ENCODE measurements around the gene NDUFS5.
"Not testable (repeated sequence)": the region's sequence is repeated elsewhere in the genome, so short reads cannot be mapped to it uniquely, and the experiment has no call there.

NDUFS5 gene

DNA sequence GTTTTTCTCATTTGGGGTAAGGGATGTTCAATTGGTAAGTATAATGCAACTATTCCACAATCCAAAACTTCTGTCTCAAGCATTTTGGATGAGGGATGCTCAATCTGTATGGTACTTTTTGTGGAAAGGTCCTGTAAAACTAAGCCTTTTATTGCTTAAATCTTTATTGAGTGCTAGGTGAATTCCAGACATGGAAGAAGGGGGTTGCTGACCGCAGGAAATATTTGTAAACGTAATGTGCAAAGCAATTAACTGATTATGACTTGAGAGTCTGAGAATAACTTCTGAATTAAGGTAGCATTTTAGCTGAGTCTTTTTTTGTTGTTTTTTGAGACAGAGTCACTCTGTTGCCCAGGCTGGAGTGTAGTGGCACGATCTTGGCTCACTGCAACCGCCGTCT lies 32.0 kb upstream of the NDUFS5 start:
- Histone ChIP-seq H3K36me3 (ENCODE audit: control insufficient read depth in 2 of 2, insufficient read depth in 2 of 2, low read length in 2 of 2) (peaks cover 0 to 16% of the 10 kb centered on the region in 2 donors), H3K9ac (ENCODE audit: low read depth in 1 of 2, low read length in 2 of 2) (no peak overlapping the region), H3K4me1 (ENCODE audit: control insufficient read depth in 2 of 2, insufficient read depth in 2 of 2, low read length in 2 of 2) (peaks cover 11 to 12% of the 10 kb centered on the region in 2 donors), H3K27me3 (ENCODE audit: control insufficient read depth in 2 of 2, insufficient read depth in 2 of 2, low read length in 2 of 2) (no peaks in the 10 kb centered on the region), H3K27ac (ENCODE audit: low read depth in 2 of 2, low read length in 2 of 2) (no peak overlapping the region), H3K9me3 (ENCODE audit: control insufficient read depth in 2 of 2, low read length in 2 of 2) (no peaks in the 10 kb centered on the region), H3K4me3 (ENCODE audit: low read length in 2 of 2) (no peak overlapping the region)

DNA sequence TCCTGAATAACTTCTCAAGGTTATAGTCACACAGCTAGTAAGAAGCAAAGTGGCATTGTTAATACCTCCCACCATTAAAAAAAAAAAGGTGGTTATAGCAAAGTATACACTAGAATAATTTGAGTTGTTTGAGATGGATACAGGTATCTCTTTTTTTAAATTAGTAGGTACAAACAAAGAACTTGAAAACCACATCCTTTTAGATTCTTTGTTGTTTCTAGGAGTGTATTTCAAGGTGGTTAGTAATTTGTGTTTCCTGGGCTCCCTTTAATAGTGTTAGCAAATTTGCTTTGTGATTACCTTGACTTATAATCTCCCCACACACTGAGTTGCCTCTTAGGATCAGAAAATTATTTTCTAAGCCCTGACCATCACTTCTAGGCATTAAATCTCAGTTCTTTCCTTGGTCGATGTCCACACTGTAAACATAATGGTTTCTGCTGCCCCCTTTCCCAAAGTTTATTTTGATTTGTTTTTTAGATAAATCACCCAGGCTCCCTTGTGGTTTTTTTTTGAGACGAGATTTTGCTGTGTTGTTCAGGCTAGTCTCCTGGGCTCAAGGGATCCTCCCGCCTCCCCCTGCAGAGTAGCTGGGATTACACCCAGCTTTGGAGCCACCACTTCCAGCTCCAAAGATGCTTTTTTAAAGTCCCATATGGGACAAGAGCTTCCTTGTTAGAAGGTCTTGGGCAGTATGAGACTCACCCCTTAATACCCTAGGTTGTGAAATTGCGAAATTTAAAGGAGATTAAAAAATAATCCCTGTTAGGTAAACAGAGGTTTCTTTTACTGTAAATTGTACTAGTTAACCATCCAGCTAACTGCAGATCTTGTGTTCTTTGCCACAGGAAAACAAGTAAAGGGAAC lies 28.9 kb upstream of the NDUFS5 start:
- Histone ChIP-seq H3K27ac (ENCODE audit: low read depth in 2 of 2, low read length in 2 of 2) (no peak overlapping the region), H3K27me3 (ENCODE audit: control insufficient read depth in 2 of 2, insufficient read depth in 2 of 2, low read length in 2 of 2) (no peaks in the 10 kb centered on the region), H3K9ac (ENCODE audit: low read depth in 1 of 2, low read length in 2 of 2) (no peak overlapping the region), H3K9me3 (ENCODE audit: control insufficient read depth in 2 of 2, low read length in 2 of 2) (no peaks in the 10 kb centered on the region), H3K4me3 (ENCODE audit: low read length in 2 of 2) (no peak overlapping the region), H3K36me3 (ENCODE audit: control insufficient read depth in 2 of 2, insufficient read depth in 2 of 2, low read length in 2 of 2) (peaks cover 9 to 41% of the 10 kb centered on the region in 2 donors), H3K4me1 (ENCODE audit: control insufficient read depth in 2 of 2, insufficient read depth in 2 of 2, low read length in 2 of 2) (peaks cover 9 to 11% of the 10 kb centered on the region in 2 donors)

DNA sequence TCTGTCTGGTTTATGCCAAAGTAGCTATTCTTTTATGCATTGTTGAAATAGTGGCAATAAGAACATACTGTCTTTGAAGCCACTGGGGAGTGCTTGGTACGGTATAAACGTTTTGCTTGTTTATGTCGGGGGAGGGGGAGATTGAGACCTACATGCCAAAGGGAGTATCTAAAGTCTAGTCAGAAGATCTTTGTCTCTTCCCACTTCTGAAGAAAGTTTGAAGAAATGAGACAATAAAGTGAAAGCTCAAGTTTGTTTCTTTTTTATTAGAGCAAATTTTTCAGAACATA lies 28.3 kb upstream of the NDUFS5 start:
- H3K36me3 ChIP-seq (ENCODE audit: control insufficient read depth in 2 of 2, insufficient read depth in 2 of 2, low read length in 2 of 2), result peaks cover 12 to 45% of the 10 kb centered on the region in 2 donors
- H3K4me3 ChIP-seq (ENCODE audit: low read length in 2 of 2), result no peak overlapping the region
- no peaks in the 10 kb centered on the region for H3K27me3 ChIP-seq (ENCODE audit: control insufficient read depth in 2 of 2, insufficient read depth in 2 of 2, low read length in 2 of 2)
- H3K9ac ChIP-seq (ENCODE audit: low read depth in 1 of 2, low read length in 2 of 2), result no peak overlapping the region
- H3K4me1 ChIP-seq (ENCODE audit: control insufficient read depth in 2 of 2, insufficient read depth in 2 of 2, low read length in 2 of 2), result peaks cover 3 to 5% of the 10 kb centered on the region in 2 donors
- H3K9me3 ChIP-seq (ENCODE audit: control insufficient read depth in 2 of 2, low read length in 2 of 2), result no peaks in the 10 kb centered on the region
- H3K27ac ChIP-seq (ENCODE audit: low read depth in 2 of 2, low read length in 2 of 2), result no peak overlapping the region

DNA sequence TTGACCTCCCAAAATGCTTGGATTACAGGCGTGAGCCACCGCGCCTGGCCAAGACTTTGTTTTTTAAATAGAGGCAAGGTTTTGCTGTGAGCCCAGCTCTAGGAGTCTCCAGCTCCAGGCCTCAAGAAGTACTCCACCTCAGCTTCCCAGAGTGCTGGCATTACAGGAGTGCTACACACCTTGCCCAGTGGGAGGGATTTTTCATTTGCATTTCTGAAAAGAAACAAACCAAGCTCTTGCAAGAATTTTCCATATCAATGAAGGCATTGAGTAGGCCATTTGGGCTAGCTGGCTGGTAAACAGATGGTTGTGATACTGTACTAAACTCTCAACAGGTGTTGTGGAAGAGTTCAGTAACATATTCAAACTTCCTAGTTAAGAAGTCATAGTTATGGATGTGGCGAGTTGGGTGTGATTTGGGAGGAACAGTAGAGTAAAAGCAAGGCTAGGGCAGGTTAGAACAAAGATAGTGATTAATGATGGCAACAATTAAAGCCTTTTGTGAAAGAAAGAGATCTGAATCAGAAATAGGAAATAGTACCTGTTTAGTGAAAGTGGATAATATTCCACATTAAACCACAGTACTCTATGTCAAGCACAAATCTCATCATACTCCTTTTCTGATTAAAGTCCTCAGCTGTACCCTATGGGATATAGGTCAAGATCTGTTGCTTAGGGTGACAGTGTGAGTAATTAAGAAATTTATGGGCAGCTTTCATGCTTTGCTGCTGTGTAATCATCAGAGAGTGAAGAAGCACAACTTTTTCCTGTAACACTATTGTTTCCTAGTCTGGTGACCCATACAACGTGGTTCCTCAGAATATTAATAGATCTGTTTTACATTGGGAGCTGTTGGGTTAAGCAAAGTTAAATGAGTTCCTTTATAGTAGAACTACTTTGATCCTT lies 24.4 kb upstream of the NDUFS5 start:
- H3K4me1 ChIP-seq (ENCODE audit: control insufficient read depth in 2 of 2, insufficient read depth in 2 of 2, low read length in 2 of 2), result peaks cover 0 to 2% of the 10 kb centered on the region in 2 donors
- H3K27ac ChIP-seq (ENCODE audit: low read depth in 2 of 2, low read length in 2 of 2), result no peak overlapping the region
- peaks cover 36 to 76% of the 10 kb centered on the region in 2 donors for H3K36me3 ChIP-seq (ENCODE audit: control insufficient read depth in 2 of 2, insufficient read depth in 2 of 2, low read length in 2 of 2)
- H3K9ac ChIP-seq (ENCODE audit: low read depth in 1 of 2, low read length in 2 of 2), result no peak overlapping the region
- no peaks in the 10 kb centered on the region for H3K9me3 ChIP-seq (ENCODE audit: control insufficient read depth in 2 of 2, low read length in 2 of 2)
- H3K4me3 ChIP-seq (ENCODE audit: low read length in 2 of 2), result no peak overlapping the region
- H3K27me3 ChIP-seq (ENCODE audit: control insufficient read depth in 2 of 2, insufficient read depth in 2 of 2, low read length in 2 of 2), result no peaks in the 10 kb centered on the region

- no peaks in the 10 kb centered on the region for H3K27me3 ChIP-seq (ENCODE audit: control insufficient read depth in 2 of 2, insufficient read depth in 2 of 2, low read length in 2 of 2)
- H3K4me1 ChIP-seq (ENCODE audit: control insufficient read depth in 2 of 2, insufficient read depth in 2 of 2, low read length in 2 of 2), result no peaks in the 10 kb centered on the region
- H3K9ac ChIP-seq (ENCODE audit: low read depth in 1 of 2, low read length in 2 of 2), result no peak overlapping the region
- H3K36me3 ChIP-seq (ENCODE audit: control insufficient read depth in 2 of 2, insufficient read depth in 2 of 2, low read length in 2 of 2), result peaks cover 39 to 79% of the 10 kb centered on the region in 2 donors
- H3K27ac ChIP-seq (ENCODE audit: low read depth in 2 of 2, low read length in 2 of 2), result no peak overlapping the region
- no peak overlapping the region for H3K4me3 ChIP-seq (ENCODE audit: low read length in 2 of 2)
- H3K9me3 ChIP-seq (ENCODE audit: control insufficient read depth in 2 of 2, low read length in 2 of 2), result no peaks in the 10 kb centered on the region
Observed at GRCh38 chr1:39003281-39003680, 22.9 kb upstream of the NDUFS5 start.

GRCh38 chr1:39003794-39004193 lies 22.4 kb upstream of the NDUFS5 start:
- no peaks in the 10 kb centered on the region for H3K4me1 ChIP-seq (ENCODE audit: control insufficient read depth in 2 of 2, insufficient read depth in 2 of 2, low read length in 2 of 2)
- H3K27me3 ChIP-seq (ENCODE audit: control insufficient read depth in 2 of 2, insufficient read depth in 2 of 2, low read length in 2 of 2), result no peaks in the 10 kb centered on the region
- peaks cover 39 to 78% of the 10 kb centered on the region in 2 donors for H3K36me3 ChIP-seq (ENCODE audit: control insufficient read depth in 2 of 2, insufficient read depth in 2 of 2, low read length in 2 of 2)
- no peak overlapping the region for H3K4me3 ChIP-seq (ENCODE audit: low read length in 2 of 2)
- H3K9me3 ChIP-seq (ENCODE audit: control insufficient read depth in 2 of 2, low read length in 2 of 2), result no peaks in the 10 kb centered on the region
- no peak overlapping the region for H3K9ac ChIP-seq (ENCODE audit: low read depth in 1 of 2, low read length in 2 of 2)
- no peak overlapping the region for H3K27ac ChIP-seq (ENCODE audit: low read depth in 2 of 2, low read length in 2 of 2)

- no peak overlapping the region for H3K27ac ChIP-seq (ENCODE audit: low read depth in 2 of 2, low read length in 2 of 2)
- H3K4me3 ChIP-seq (ENCODE audit: low read length in 2 of 2), result no peak overlapping the region
- H3K27me3 ChIP-seq (ENCODE audit: control insufficient read depth in 2 of 2, insufficient read depth in 2 of 2, low read length in 2 of 2), result no peaks in the 10 kb centered on the region
- no peaks in the 10 kb centered on the region for H3K4me1 ChIP-seq (ENCODE audit: control insufficient read depth in 2 of 2, insufficient read depth in 2 of 2, low read length in 2 of 2)
- H3K36me3 ChIP-seq (ENCODE audit: control insufficient read depth in 2 of 2, insufficient read depth in 2 of 2, low read length in 2 of 2), result peaks cover 39 to 62% of the 10 kb centered on the region in 2 donors
- no peak overlapping the region for H3K9ac ChIP-seq (ENCODE audit: low read depth in 1 of 2, low read length in 2 of 2)
- H3K9me3 ChIP-seq (ENCODE audit: control insufficient read depth in 2 of 2, low read length in 2 of 2), result no peaks in the 10 kb centered on the region
Observed at GRCh38 chr1:39006287-39006686, 19.9 kb upstream of the NDUFS5 start.

GRCh38 chr1:39006726-39007645 lies 19.2 kb upstream of the NDUFS5 start:
- Histone ChIP-seq H3K36me3 (ENCODE audit: control insufficient read depth in 2 of 2, insufficient read depth in 2 of 2, low read length in 2 of 2) (peaks cover 33 to 55% of the 10 kb centered on the region in 2 donors), H3K4me1 (ENCODE audit: control insufficient read depth in 2 of 2, insufficient read depth in 2 of 2, low read length in 2 of 2) (no peaks in the 10 kb centered on the region), H3K27me3 (ENCODE audit: control insufficient read depth in 2 of 2, insufficient read depth in 2 of 2, low read length in 2 of 2) (no peaks in the 10 kb centered on the region), H3K27ac (ENCODE audit: low read depth in 2 of 2, low read length in 2 of 2) (no peak overlapping the region), H3K4me3 (ENCODE audit: low read length in 2 of 2) (no peak overlapping the region), H3K9me3 (ENCODE audit: control insufficient read depth in 2 of 2, low read length in 2 of 2) (no peaks in the 10 kb centered on the region), H3K9ac (ENCODE audit: low read depth in 1 of 2, low read length in 2 of 2) (no peak overlapping the region)

DNA sequence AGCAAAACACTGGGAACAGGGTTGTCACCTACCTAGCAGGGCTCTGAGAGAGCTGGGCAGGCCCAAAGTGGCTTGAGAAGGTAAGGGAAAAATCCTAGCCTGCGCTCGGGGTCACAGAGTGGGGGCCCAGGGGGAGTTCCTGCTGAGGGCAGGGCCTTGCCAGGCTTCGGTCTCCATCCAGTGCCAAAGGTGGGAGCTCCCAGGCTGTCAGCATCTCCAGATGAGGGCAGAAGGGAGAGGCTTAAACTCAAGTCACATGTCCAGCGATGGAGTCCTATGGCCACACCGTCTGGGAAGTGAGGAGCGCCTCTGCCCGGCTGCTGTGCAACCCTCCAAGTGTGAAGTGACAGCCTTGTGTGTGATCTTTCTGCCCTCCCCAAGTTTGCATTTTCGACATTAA lies 11.2 kb upstream of the NDUFS5 start:
- H3K4me1 ChIP-seq (ENCODE audit: control insufficient read depth in 2 of 2, insufficient read depth in 2 of 2, low read length in 2 of 2); H3K9ac ChIP-seq (ENCODE audit: low read depth in 1 of 2, low read length in 2 of 2); H3K4me3 ChIP-seq (ENCODE audit: low read length in 2 of 2); H3K27ac ChIP-seq (ENCODE audit: low read depth in 2 of 2, low read length in 2 of 2); H3K9me3 ChIP-seq (ENCODE audit: control insufficient read depth in 2 of 2, low read length in 2 of 2); H3K36me3 ChIP-seq (ENCODE audit: control insufficient read depth in 2 of 2, insufficient read depth in 2 of 2, low read length in 2 of 2); H3K27me3 ChIP-seq (ENCODE audit: control insufficient read depth in 2 of 2, insufficient read depth in 2 of 2, low read length in 2 of 2): not testable (repeated sequence)

Measured in mucosa of rectum (tissue), 2 donors.